ENCODE results near the gene RNF103. TPM values are rescaled to one million over a fixed set of nuclear protein-coding genes. Genes with fewer than 3 reads are reported as not detected.

Gene RNF103
- total RNA-seq, 1 experiment from 2014 or later = 16.1 TPM

- no peak for TF ChIP-seq CTCF (IDR thresholded peaks at IDR 0.05 in 2 of 3, conservative IDR thresholded peaks at IDR 0.05 in 1 of 3; ENCODE audit: borderline replicate concordance in 1 of 3, insufficient read depth in 1 of 3, low read depth in 2 of 3, low read length in 2 of 3)
- TF ChIP-seq YY1 (IDR thresholded peaks at IDR 0.05; ENCODE audit: extremely low read depth, insufficient replicate concordance, low read depth, low read length) = no peak
- TF ChIP-seq POLR2A (IDR thresholded peaks at IDR 0.05; ENCODE audit: borderline replicate concordance, extremely low read depth, insufficient read depth, insufficient read length) = no peak
- TF ChIP-seq CBX3 (IDR thresholded peaks at IDR 0.05; ENCODE audit: low read depth) = no peak
- TF ChIP-seq JUND (IDR thresholded peaks at IDR 0.05) = no peak
- no peak for TF ChIP-seq TCF7L2 (IDR thresholded peaks at IDR 0.05; ENCODE audit: borderline replicate concordance, extremely low read depth, insufficient read depth, insufficient read length)
- no peak for TF ChIP-seq MAX (IDR thresholded peaks at IDR 0.05)
- no peak for TF ChIP-seq ZNF274 (IDR thresholded peaks at IDR 0.05; ENCODE audit: low read depth, low read length)
Measured at GRCh38 chr2:86570059-86570458, 53.6 kb downstream of the RNF103 start (continued).

- RAD21 ChIA-PET (ENCODE audit: low non-redundant PET in 1 of 2, low total read pairs in 2 of 2, uncharacterized antibody in 2 of 2, unreplicated experiment in 2 of 2) = no interaction called here
- Histone ChIP-seq H3K4me1 (ENCODE audit: control insufficient read depth in 1 of 2, insufficient read depth in 2 of 2, low read length in 2 of 2) (peaks cover 0 to 13% of the 10 kb centered on the region in 2 experiments; a peak in 2 of 4 replicates), H3K9ac (ENCODE audit: low read length) (no peak overlapping the region), H3K4me3 (replicated peaks in 1 of 2; ENCODE audit: low read depth in 1 of 2, low read length in 2 of 2) (no peak overlapping the region), H3K79me2 (ENCODE audit: insufficient read depth, low read length) (peaks cover 10% of the 10 kb centered on the region), H2AFZ (ENCODE audit: low read depth, low read length, poor library complexity, severe bottlenecking) (no peak overlapping the region), H3K9me2 (ENCODE audit: insufficient read depth) (no peaks in the 10 kb centered on the region), H3K27ac (ENCODE audit: low read depth, low read length) (no peak overlapping the region), H3K4me2 (ENCODE audit: low read length) (no peak overlapping the region), H3K9me3 (ENCODE audit: control insufficient read depth in 1 of 2, insufficient read depth in 1 of 2, low read depth in 1 of 2, low read length in 2 of 2) (no peaks in the 10 kb centered on the region), H4K20me1 (ENCODE audit: insufficient read depth) (no peaks in the 10 kb centered on the region), H3K36me3 (ENCODE audit: control insufficient read depth in 1 of 2, insufficient read depth in 2 of 2, low read length in 2 of 2) (no peaks in the 10 kb centered on the region), H3K27me3 (ENCODE audit: insufficient read depth, low read length) (no peaks in the 10 kb centered on the region)
- no peak for TF ChIP-seq YY1 (IDR thresholded peaks at IDR 0.05; ENCODE audit: extremely low read depth, insufficient replicate concordance, low read depth, low read length)
- intact Hi-C loops (cut with micrococcal nuclease) = no loop called here
- DNase-seq (ENCODE audit: low read depth, low spot score) = no peak
- ATAC-seq = no peak
- no TSS peak for BruUV-seq (replicated peaks)
- CTCF ChIA-PET = no interaction called here
- POLR2A ChIA-PET = no interaction called here
Measured at GRCh38 chr2:86566821-86567190, 56.9 kb downstream of the RNF103 start.
